Keratinocyte (primary cell): ENCODE measurements around the gene TTBK1. TPM values are rescaled to one million over a fixed set of nuclear protein-coding genes. Genes with fewer than 3 reads are reported as not detected.

Experiments used
- DNase-seq: peaks from one replicate; pipeline ENCODE4 v3.0.0-alpha.2; 2011; ENCODE audit warnings: low read depth, missing footprints, low spot score
- FAIRE-seq: peaks from 2 replicates; lab custom pipeline; 2011; peaks lifted over from hg19 to GRCh38; lab: Jason Lieb, UNC
- H2AFZ ChIP-seq: 2 replicates; pipeline ENCODE4 v1.6.0; 2012; ENCODE audit warnings: low read length, control low read depth, inconsistent platforms; ENCODE audit not compliant: control insufficient read depth
- H3K27ac ChIP-seq: 2 replicates; pipeline ENCODE4 v1.5.1; 2011; ENCODE audit warnings: low read length; ENCODE audit not compliant: control insufficient read depth, insufficient read depth
- H3K27me3 ChIP-seq: 3 replicates; pipeline ENCODE4 v1.6.0; 2011; ENCODE audit warnings: low read length; ENCODE audit not compliant: control insufficient read depth, insufficient read depth; ENCODE audit errors: extremely low read depth
- H3K36me3 ChIP-seq, 2 experiments: 2 replicates in 1 of 2; 3 replicates in 1 of 2; pipeline ENCODE4 v1.5.1; 2011; ENCODE audit warnings: low read length in 2 of 2, mild to moderate bottlenecking in 1 of 2; ENCODE audit not compliant: control insufficient read depth in 2 of 2, insufficient read depth in 2 of 2; ENCODE audit errors: extremely low read depth in 1 of 2
- H3K4me1 ChIP-seq: 3 replicates; pipeline ENCODE4 v1.5.1; 2011; ENCODE audit warnings: low read length; ENCODE audit not compliant: control insufficient read depth, insufficient read depth; ENCODE audit errors: extremely low read depth
- H3K4me2 ChIP-seq: 3 replicates; pipeline ENCODE4 v1.6.0; 2011; ENCODE audit warnings: low read depth, low read length; ENCODE audit not compliant: control insufficient read depth, insufficient read depth; ENCODE audit errors: extremely low read depth
- H3K4me3 ChIP-seq, 3 experiments: fragments of 200-600 bp in 1 of 3; sonication (generic) in 1 of 3; 2 replicates in 2 of 3; 3 replicates in 1 of 3; pipeline ENCODE4 v1.5.1; 2011 to 2016; ENCODE audit warnings: low read length in 3 of 3, mild to moderate bottlenecking in 3 of 3, control low read depth in 2 of 3, inconsistent platforms in 1 of 3, low read depth in 1 of 3, mixed read lengths in 1 of 3, mixed run types in 1 of 3, moderate library complexity in 1 of 3; ENCODE audit not compliant: control insufficient read depth in 2 of 3, insufficient read depth in 2 of 3; ENCODE audit errors: extremely low read depth in 1 of 3
- H3K79me2 ChIP-seq: 2 replicates; pipeline ENCODE4 v1.6.0; 2012; ENCODE audit warnings: low read length; ENCODE audit not compliant: control insufficient read depth, insufficient read depth
- H3K9ac ChIP-seq: 3 replicates; pipeline ENCODE4 v1.6.0; 2011; ENCODE audit warnings: low read length; ENCODE audit not compliant: control insufficient read depth, insufficient read depth; ENCODE audit errors: extremely low read depth
- H3K9me1 ChIP-seq: 3 replicates; pipeline ENCODE4 v1.6.0; 2011; ENCODE audit warnings: low read length; ENCODE audit not compliant: control insufficient read depth, insufficient read depth; ENCODE audit errors: extremely low read depth
- H3K9me3 ChIP-seq: 2 replicates; pipeline ENCODE4 v1.5.1; 2012; ENCODE audit warnings: low read depth, low read length; ENCODE audit not compliant: control insufficient read depth
- H4K20me1 ChIP-seq: 3 replicates; pipeline ENCODE4 v1.6.0; 2011; ENCODE audit warnings: low read length; ENCODE audit not compliant: control insufficient read depth, insufficient read depth; ENCODE audit errors: extremely low read depth
- EZH2 ChIP-seq: IDR thresholded peaks from one replicate; pipeline ENCODE4 v1.6.1; 2012; ENCODE audit warnings: inconsistent platforms, mild to moderate bottlenecking, low read length, moderate library complexity
- dilution Hi-C: fragments of 300-500 bp; cut with MboI; formaldehyde crosslinking; loops from one replicate; pipeline ENCODE4 v1.7.0; 2020; ENCODE audit warnings: low sequenced_read_pairs; ENCODE audit not compliant: extremely low pct_ligation_motif_present
- polyA plus RNA-seq, 5 experiments: library from polyadenylated mRNA; depleted of rRNA in 3 of 5; stranded (reverse) in 3 of 5; stranded (forward) in 1 of 5; unstranded in 1 of 5; fragments of >200 nt; gene quantifications; 1 replicate in 1 of 5; 2 replicates in 3 of 5; 3 replicates in 1 of 5; pipeline versions ENCODE4 v1.2.1 to v1.2.3, GENCODE V29; 2011 to 2012; ENCODE audit warnings: missing spikeins in 2 of 5, low read depth in 1 of 5, low replicate concordance in 1 of 5
- TF ChIP-seq, protein P1 (sequence below), 3 experiments: IDR thresholded peaks in 1 of 3; conservative IDR thresholded peaks in 1 of 3; optimal IDR thresholded peaks in 1 of 3; 2 replicates in 2 of 3; 3 replicates in 1 of 3; pipeline versions ENCODE3 to v1.5.1; 2011; ENCODE audit warnings: low read length in 3 of 3, mild to moderate bottlenecking in 3 of 3, moderate library complexity in 2 of 3, control low read depth in 1 of 3, inconsistent platforms in 1 of 3; ENCODE audit not compliant: insufficient read depth in 2 of 3; ENCODE audit errors: extremely low read depth in 1 of 3

Gene TTBK1
- polyA plus RNA-seq, 1 donor (not counting 4 experiments of a cell fraction or from before 2014, with no cell fraction given): not detected

DNA sequence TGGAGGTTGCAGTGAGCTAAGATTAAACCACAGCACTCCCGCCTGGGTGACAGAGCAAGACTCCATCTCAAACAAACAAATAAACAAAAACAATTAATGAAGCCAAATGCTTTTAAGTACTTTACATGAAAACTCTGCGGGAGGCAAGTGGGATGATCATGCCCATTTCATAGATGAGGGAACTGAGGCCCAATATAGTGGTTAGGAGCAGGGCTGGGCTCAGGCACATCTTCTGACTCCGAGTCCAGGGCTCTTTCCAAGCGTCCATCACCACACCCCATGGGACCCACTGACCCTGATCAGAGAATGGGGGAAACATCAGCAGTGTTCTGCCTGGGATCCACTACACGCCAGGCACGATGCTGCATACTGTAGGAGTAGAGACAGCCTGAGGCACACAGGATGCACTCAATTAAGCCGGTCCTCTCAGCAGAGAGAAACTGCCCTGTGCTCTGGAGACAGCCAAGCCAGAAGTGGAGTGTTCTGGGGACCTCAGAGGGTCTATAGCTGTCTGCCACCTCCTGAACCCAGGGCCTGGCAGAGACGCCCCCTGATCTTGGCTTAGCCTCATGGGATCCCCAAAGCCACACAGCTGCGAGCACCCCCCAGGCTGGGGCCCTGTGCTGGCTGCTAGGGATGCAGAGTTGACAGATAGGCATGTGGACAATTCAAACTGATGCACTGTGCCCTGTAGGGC, 13.5 kb downstream of the TTBK1 start:
- peaks cover 11% of the 10 kb centered on the region for H3K27me3 ChIP-seq
- dilution Hi-C loops: no loop called here
- H3K79me2 ChIP-seq: no peaks in the 10 kb centered on the region
- no peaks in the 10 kb centered on the region for H4K20me1 ChIP-seq
- no peak overlapping the region for H3K4me2 ChIP-seq
- H3K9ac ChIP-seq: no peak overlapping the region
- H3K27ac ChIP-seq: no peak overlapping the region
- no peak for TF ChIP-seq EZH2
- TF ChIP-seq, protein P1, sequence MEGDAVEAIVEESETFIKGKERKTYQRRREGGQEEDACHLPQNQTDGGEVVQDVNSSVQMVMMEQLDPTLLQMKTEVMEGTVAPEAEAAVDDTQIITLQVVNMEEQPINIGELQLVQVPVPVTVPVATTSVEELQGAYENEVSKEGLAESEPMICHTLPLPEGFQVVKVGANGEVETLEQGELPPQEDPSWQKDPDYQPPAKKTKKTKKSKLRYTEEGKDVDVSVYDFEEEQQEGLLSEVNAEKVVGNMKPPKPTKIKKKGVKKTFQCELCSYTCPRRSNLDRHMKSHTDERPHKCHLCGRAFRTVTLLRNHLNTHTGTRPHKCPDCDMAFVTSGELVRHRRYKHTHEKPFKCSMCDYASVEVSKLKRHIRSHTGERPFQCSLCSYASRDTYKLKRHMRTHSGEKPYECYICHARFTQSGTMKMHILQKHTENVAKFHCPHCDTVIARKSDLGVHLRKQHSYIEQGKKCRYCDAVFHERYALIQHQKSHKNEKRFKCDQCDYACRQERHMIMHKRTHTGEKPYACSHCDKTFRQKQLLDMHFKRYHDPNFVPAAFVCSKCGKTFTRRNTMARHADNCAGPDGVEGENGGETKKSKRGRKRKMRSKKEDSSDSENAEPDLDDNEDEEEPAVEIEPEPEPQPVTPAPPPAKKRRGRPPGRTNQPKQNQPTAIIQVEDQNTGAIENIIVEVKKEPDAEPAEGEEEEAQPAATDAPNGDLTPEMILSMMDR (optimal IDR thresholded peaks at IDR 0.05 in 1 of 3, IDR thresholded peaks at IDR 0.05 in 1 of 3, conservative IDR thresholded peaks at IDR 0.05 in 1 of 3; ENCODE audit: extremely low read depth in 1 of 3, insufficient read depth in 2 of 3, low read length in 3 of 3): no peak
- FAIRE-seq (no peak), DNase-seq (no peak)
- no peak overlapping the region for H2AFZ ChIP-seq
- no peaks in the 10 kb centered on the region for H3K9me3 ChIP-seq
- no peaks in the 10 kb centered on the region for H3K4me1 ChIP-seq
- H3K4me3 ChIP-seq: no peak overlapping the region
- H3K36me3 ChIP-seq: no peaks in the 10 kb centered on the region
- no peaks in the 10 kb centered on the region for H3K9me1 ChIP-seq

- DNase-seq: no peak
- dilution Hi-C loops: no loop called here
- no peak for FAIRE-seq
- H2AFZ ChIP-seq: no peak overlapping the region
- no peak overlapping the region for H3K27ac ChIP-seq
- H3K9me3 ChIP-seq: no peaks in the 10 kb centered on the region
- H3K9ac ChIP-seq: no peak overlapping the region
- H3K9me1 ChIP-seq: no peaks in the 10 kb centered on the region
- TF ChIP-seq, protein P1 (optimal IDR thresholded peaks at IDR 0.05 in 1 of 3, IDR thresholded peaks at IDR 0.05 in 1 of 3, conservative IDR thresholded peaks at IDR 0.05 in 1 of 3; ENCODE audit: extremely low read depth in 1 of 3, insufficient read depth in 2 of 3, low read length in 3 of 3): no peak
- no peak for TF ChIP-seq EZH2
- H4K20me1 ChIP-seq: no peaks in the 10 kb centered on the region
- peaks cover 6% of the 10 kb centered on the region for H3K27me3 ChIP-seq
- H3K4me2 ChIP-seq: no peak overlapping the region
- H3K79me2 ChIP-seq: no peaks in the 10 kb centered on the region
- H3K4me3 ChIP-seq: no peak overlapping the region
- no peaks in the 10 kb centered on the region for H3K36me3 ChIP-seq
- H3K4me1 ChIP-seq: no peaks in the 10 kb centered on the region
Observed at GRCh38 chr6:43257367-43258145, 14.3 kb downstream of the TTBK1 start.
